ENCODE data around the gene TUNAR. TPM values are rescaled to one million over a fixed set of nuclear protein-coding genes. Genes with fewer than 3 reads are reported as not detected.

Gene TUNAR
- total RNA-seq, 4 donors from 2014 or later, result not detected

DNA sequence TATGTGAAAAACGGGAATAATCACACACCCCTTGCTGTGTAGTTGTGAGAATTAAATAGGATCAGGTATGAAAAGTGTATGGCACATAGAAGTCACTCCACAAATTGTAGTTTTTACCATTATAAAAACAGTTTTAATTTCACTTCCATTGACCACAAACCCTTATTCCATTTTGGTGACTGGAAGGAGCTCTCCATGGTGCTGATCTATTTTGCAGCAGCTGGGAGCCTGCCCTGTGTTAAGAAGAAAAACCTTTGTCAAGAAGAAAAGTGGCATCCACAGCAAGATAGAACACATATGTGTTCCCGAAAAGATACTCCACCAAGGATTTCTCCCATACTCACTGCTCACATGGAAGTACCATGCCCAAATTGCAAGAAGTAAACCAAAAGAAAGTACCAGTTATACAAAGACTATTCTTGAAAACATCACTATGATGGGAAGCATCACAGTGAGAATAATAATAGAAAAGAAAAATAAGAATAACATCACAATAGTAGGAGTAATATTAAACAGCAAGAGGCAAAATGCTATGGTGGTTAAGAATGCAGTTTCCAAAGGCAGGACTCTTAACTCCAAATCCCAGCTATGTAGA lies 58.7 kb downstream of the TUNAR start:
- no peaks in the 10 kb centered on the region for H3K27me3 ChIP-seq
- no peaks in the 10 kb centered on the region for H3K36me3 ChIP-seq
- TF ChIP-seq POLR2A (IDR thresholded peaks at IDR 0.05) (no peak), EP300 (IDR thresholded peaks at IDR 0.05) (no peak)
- TF ChIP-seq, protein P1, sequence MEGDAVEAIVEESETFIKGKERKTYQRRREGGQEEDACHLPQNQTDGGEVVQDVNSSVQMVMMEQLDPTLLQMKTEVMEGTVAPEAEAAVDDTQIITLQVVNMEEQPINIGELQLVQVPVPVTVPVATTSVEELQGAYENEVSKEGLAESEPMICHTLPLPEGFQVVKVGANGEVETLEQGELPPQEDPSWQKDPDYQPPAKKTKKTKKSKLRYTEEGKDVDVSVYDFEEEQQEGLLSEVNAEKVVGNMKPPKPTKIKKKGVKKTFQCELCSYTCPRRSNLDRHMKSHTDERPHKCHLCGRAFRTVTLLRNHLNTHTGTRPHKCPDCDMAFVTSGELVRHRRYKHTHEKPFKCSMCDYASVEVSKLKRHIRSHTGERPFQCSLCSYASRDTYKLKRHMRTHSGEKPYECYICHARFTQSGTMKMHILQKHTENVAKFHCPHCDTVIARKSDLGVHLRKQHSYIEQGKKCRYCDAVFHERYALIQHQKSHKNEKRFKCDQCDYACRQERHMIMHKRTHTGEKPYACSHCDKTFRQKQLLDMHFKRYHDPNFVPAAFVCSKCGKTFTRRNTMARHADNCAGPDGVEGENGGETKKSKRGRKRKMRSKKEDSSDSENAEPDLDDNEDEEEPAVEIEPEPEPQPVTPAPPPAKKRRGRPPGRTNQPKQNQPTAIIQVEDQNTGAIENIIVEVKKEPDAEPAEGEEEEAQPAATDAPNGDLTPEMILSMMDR (IDR thresholded peaks at IDR 0.05), result no peak
- 10 to 18% methylated on average over 2 of the region's 2 CpGs for WGBS, 2 donors
- H3K4me1 ChIP-seq, result no peaks in the 10 kb centered on the region
- H3K9me3 ChIP-seq, result peaks cover 0 to 4% (median 0%) of the 10 kb centered on the region in 4 donors
- H3K4me3 ChIP-seq, result no peak overlapping the region
- peak in 1 of 2 donors; percentile 15 for DNase-seq (ENCODE audit: low spot score in 2 of 2)
- H3K27ac ChIP-seq, result no peak overlapping the region

DNA sequence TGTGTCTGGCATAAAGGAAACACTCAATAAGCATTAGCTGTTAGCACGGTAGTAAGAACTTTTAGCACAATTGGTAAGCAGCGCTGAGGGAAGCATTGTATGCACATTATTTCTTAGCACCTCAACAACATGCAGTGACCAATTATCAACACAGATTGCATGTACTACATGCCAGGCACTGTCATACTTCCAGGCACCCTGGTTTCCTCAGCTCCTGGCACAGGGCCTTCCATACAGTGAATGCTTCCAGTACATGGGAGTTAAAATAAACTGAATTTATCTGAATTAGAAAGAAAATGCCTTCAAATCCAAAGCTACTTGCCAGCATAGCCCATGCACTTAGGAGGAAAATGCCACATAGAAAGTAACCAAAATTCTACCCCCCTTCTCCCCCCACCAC lies 59.4 kb downstream of the TUNAR start:
- no peaks in the 10 kb centered on the region for H3K27me3 ChIP-seq
- H3K9me3 ChIP-seq, result peaks cover 0 to 8% (median 0%) of the 10 kb centered on the region in 4 donors
- TF ChIP-seq EP300 (IDR thresholded peaks at IDR 0.05) (no peak), POLR2A (IDR thresholded peaks at IDR 0.05) (no peak)
- TF ChIP-seq, protein P1 (IDR thresholded peaks at IDR 0.05), result no peak
- no peaks in the 10 kb centered on the region for H3K4me1 ChIP-seq
- H3K27ac ChIP-seq, result no peak overlapping the region
- H3K36me3 ChIP-seq, result no peaks in the 10 kb centered on the region
- no peak overlapping the region for H3K4me3 ChIP-seq
- 79 to 89% methylated on average over 2 of the region's 2 CpGs for WGBS, 2 donors
- no peak for DNase-seq (ENCODE audit: low spot score in 2 of 2)

DNA sequence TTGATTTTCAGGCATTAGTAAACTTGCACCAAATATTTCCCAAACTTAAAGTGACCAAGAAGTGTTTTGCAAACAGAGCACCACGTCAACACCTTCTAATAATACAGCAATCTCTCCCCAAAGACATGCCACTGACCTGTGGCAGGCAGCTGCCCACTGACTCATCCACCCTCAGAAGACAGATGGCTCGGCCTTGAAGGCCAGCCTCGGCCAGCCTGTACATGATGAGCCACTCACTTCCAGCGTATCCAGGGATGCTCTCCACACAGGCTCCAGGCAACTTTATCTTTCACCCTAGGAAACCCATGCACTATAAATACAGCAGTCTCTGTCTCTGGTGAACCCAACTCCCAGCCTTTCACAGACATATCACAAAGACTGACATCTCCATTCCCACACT lies 62.7 kb downstream of the TUNAR start:
- no peaks in the 10 kb centered on the region for H3K36me3 ChIP-seq
- no peak overlapping the region for H3K27ac ChIP-seq
- no peaks in the 10 kb centered on the region for H3K27me3 ChIP-seq
- no peak for DNase-seq (ENCODE audit: low spot score in 2 of 2)
- TF ChIP-seq, protein P1 (IDR thresholded peaks at IDR 0.05), result no peak
- TF ChIP-seq POLR2A (IDR thresholded peaks at IDR 0.05) (no peak), EP300 (IDR thresholded peaks at IDR 0.05) (no peak)
- WGBS, 2 donors, result 74 to 76% methylated on average over 4 of the region's 4 CpGs
- H3K4me3 ChIP-seq, result no peak overlapping the region
- H3K4me1 ChIP-seq, result no peaks in the 10 kb centered on the region
- H3K9me3 ChIP-seq, result peaks cover 0 to 22% (median 0%) of the 10 kb centered on the region in 4 donors

DNA sequence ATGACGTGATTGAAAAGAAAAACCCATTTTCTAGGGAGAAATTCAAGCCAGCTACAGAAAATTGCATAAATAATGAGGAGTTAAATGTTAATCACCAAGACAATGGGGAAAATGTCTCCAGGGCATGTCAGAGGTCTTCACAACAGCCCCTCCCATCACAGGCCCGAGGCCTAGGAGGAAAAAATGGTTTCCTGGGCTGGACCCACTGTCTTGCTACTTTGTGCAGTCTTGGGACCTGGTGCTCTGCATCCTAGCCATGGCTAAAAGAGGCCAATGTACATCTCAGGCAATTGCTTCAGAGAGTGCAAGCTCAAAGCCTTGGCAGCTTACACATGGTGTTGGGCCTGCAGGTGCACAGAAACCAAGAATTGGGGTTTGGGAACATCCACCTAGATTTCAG lies 65.3 kb downstream of the TUNAR start:
- Histone ChIP-seq H3K27ac (no peak overlapping the region), H3K4me3 (no peak overlapping the region), H3K4me1 (no peaks in the 10 kb centered on the region), H3K27me3 (no peaks in the 10 kb centered on the region), H3K36me3 (no peaks in the 10 kb centered on the region), H3K9me3 (peaks cover 0 to 22% (median 0%) of the 10 kb centered on the region in 4 donors)
- DNase-seq (ENCODE audit: low spot score in 2 of 2), result no peak
- 9 to 29% methylated on average over 2 of the region's 2 CpGs for WGBS, 2 donors
- TF ChIP-seq EP300 (IDR thresholded peaks at IDR 0.05) (no peak), POLR2A (IDR thresholded peaks at IDR 0.05) (no peak)
- TF ChIP-seq, protein P1 (IDR thresholded peaks at IDR 0.05), result no peak

DNA sequence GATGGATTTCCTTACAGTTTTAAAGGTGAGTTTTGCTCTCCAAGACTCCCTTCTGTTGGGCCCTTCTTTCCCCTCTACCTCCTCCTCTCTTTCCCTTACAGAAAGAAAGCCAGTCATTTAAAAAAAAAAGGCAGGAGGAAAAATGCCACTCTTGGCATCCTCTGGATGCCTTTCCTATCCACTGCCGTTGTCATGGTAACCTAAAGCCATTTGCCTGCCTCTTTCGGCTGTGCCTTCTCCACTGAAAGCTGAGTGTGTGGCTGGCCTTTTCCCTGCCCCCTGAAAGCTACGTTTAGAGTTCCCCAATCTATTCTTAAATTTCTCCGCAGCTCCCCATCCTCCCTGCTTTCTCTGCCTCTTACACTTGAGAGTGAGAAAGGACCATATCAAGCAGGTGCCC lies 67.1 kb downstream of the TUNAR start:
- H3K4me1 ChIP-seq, result no peaks in the 10 kb centered on the region
- H3K4me3 ChIP-seq, result no peak overlapping the region
- no peak for DNase-seq (ENCODE audit: low spot score in 2 of 2)
- H3K27ac ChIP-seq, result no peak overlapping the region
- no peaks in the 10 kb centered on the region for H3K36me3 ChIP-seq
- no peak for TF ChIP-seq POLR2A (IDR thresholded peaks at IDR 0.05)
- TF ChIP-seq, protein P1 (IDR thresholded peaks at IDR 0.05), result no peak
- no peak for TF ChIP-seq EP300 (IDR thresholded peaks at IDR 0.05)
- H3K27me3 ChIP-seq, result no peaks in the 10 kb centered on the region
- WGBS, 2 donors, result 20 to 23% methylated on average over 4 of the region's 4 CpGs
- peaks cover 0 to 18% (median 0%) of the 10 kb centered on the region in 4 donors for H3K9me3 ChIP-seq

All from tibial nerve (tissue), 4 donors.